ENCODE measurements around the gene OVAAL. TPM values are rescaled to one million over a fixed set of nuclear protein-coding genes. Genes with fewer than 3 reads are reported as not detected.

OVAAL gene
- total and polyA plus RNA-seq, 2 of the 8 experiments (the other 6 are each of a cell fraction or from before 2014, with no cell fraction given): not detected

DNA sequence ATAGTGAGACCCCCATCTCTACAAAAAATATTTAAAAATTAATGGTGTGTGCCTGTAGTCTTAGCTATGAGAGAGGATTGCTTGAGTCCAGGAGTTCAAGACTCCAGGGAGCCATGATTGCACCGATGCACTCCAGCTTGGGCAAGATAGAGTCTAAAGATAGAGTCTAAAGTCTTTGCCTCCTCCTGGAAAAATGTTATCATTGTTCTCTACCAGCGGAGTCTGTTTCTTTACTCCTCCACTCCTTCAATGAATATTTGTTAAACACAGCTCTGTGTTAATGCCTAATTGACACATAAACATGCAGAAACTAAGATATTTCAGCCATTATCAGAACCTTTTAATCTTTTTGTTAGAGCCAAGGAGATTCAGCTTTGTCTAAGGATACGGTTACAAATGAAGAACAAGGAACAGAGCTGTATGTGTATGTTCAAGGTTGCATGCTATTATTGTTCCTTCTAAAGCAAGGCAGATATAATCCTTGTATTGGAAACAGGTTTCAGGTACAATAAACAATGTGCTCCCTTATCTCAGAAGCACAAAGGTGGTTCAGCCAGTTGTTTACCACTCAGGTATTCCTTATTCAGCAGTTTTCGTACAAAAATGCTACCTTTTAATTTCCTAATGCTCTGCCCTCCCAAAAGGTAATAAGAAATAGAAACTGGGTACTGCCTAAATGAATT, 15.4 kb downstream of the OVAAL start:
- Histone ChIP-seq H4K20me1 (replicated peaks in 1 of 2; ENCODE audit: control insufficient read depth in 1 of 2, insufficient read depth in 2 of 2, low read length in 2 of 2) (no peaks in the 10 kb centered on the region), H2BK15ac (ENCODE audit: low read length) (no peak overlapping the region), H3K27me3 (replicated peaks in 1 of 4; ENCODE audit: control insufficient read depth in 3 of 4, extremely low read depth in 1 of 4, insufficient read depth in 3 of 4, low read length in 3 of 4) (no peaks in the 10 kb centered on the region), H3K18ac (ENCODE audit: extremely low read depth, low read length) (no peak overlapping the region), H2AFZ (ENCODE audit: low read length) (0 out of 2 replicates have a peak overlapping the region, but pooled peaks have one; percentile 35), H3K4me3 (ENCODE audit: extremely low read depth in 1 of 4, insufficient read depth in 2 of 4, low read depth in 3 of 4, low read length in 4 of 4) (no peak overlapping the region), H3K79me2 (ENCODE audit: control insufficient read depth in 1 of 2, insufficient read depth in 2 of 2, low read length in 2 of 2) (no peaks in the 10 kb centered on the region), H3K4me1 (replicated peaks in 1 of 4; ENCODE audit: control insufficient read depth in 3 of 4, insufficient read depth in 4 of 4, low read length in 3 of 4) (no peaks in the 10 kb centered on the region), H2BK120ac (replicated peaks; ENCODE audit: low read depth, low read length) (no peak overlapping the region), H4K5ac (ENCODE audit: insufficient read length, low read depth, low read length) (no peak overlapping the region), H3K14ac (ENCODE audit: insufficient read length) (no peak overlapping the region), H3K36me3 (ENCODE audit: control insufficient read depth in 2 of 4, insufficient read depth in 4 of 4, low read length in 3 of 4) (no peaks in the 10 kb centered on the region), H2BK12ac (ENCODE audit: low read depth, low read length) (no peak overlapping the region), H3K4me2 (ENCODE audit: insufficient read depth in 1 of 2, low read depth in 2 of 2, low read length in 2 of 2) (no peak overlapping the region), H3K23me2 (ENCODE audit: low read depth, low read length) (no peaks in the 10 kb centered on the region), H3K4ac (replicated peaks; ENCODE audit: insufficient read length, low read depth, low read length) (no peak overlapping the region), H3K27ac (ENCODE audit: low read depth, low read length) (no peak overlapping the region), H2BK20ac (ENCODE audit: low read length) (no peak overlapping the region), H2BK5ac (ENCODE audit: low read depth, low read length) (no peak overlapping the region), H3K79me1 (ENCODE audit: low read depth, low read length) (no peaks in the 10 kb centered on the region), H3K9me3 (ENCODE audit: insufficient read depth in 2 of 2, low read depth in 1 of 2, low read length in 1 of 2) (no peaks in the 10 kb centered on the region), H3K9ac (replicated peaks in 1 of 4; ENCODE audit: extremely low read depth in 1 of 4, low read depth in 3 of 4, low read length in 3 of 4) (no peak overlapping the region), H3K56ac (replicated peaks; ENCODE audit: insufficient read length, low read depth, low read length) (no peak overlapping the region), H2AK5ac (ENCODE audit: low read depth, low read length) (no peak overlapping the region), H4K91ac (replicated peaks; ENCODE audit: insufficient read length, low read length) (no peak overlapping the region), H3K23ac (ENCODE audit: insufficient read length) (no peak overlapping the region), H4K8ac (ENCODE audit: extremely low read depth, insufficient read depth, low read length) (no peak overlapping the region)
- FAIRE-seq: no peak
- no peak for DNase-seq (ENCODE audit: low read depth in 1 of 2, low spot score in 2 of 2)
- WGBS, 2 experiments (ENCODE audit: extremely low coverage in 1 of 2, insufficient coverage in 1 of 2, insufficient read length in 1 of 2, insufficient replicate concordance in 2 of 2, low coverage in 1 of 2, low lambda C conversion rate in 2 of 2, missing lambda C conversion rate in 1 of 2): 89% methylated on average over 4 of the region's 4 CpGs; no CpG with 5 or more reads in 1 of the 2 experiments
- ChIA-PET POLR2A (ENCODE audit: partially characterized antibody) (no interaction called here), CTCF (ENCODE audit: partially characterized antibody) (no interaction called here)
- no peak for TF ChIP-seq EGR1 (IDR thresholded peaks at IDR 0.05; ENCODE audit: borderline replicate concordance, low read depth, low read length)
- no peak for TF ChIP-seq SIRT6 (IDR thresholded peaks at IDR 0.05; ENCODE audit: low read length)
- no peak for TF ChIP-seq HDAC6 (IDR thresholded peaks at IDR 0.05; ENCODE audit: low read depth, low read length)
- no peak for TF ChIP-seq RFX5 (IDR thresholded peaks at IDR 0.05; ENCODE audit: borderline replicate concordance, low read depth, low read length)
- TF ChIP-seq BCL11A (IDR thresholded peaks at IDR 0.05; ENCODE audit: low read depth in 2 of 2, low read length in 2 of 2): no peak
- no peak for TF ChIP-seq TAF7 (optimal IDR thresholded peaks at IDR 0.05; ENCODE audit: borderline replicate concordance, low read depth, low read length)
- no peak for TF ChIP-seq BACH1 (IDR thresholded peaks at IDR 0.05; ENCODE audit: low read length)
- no peak for TF ChIP-seq CBX8 (IDR thresholded peaks at IDR 0.05; ENCODE audit: borderline replicate concordance, low read depth, low read length)
- TF ChIP-seq TBP (IDR thresholded peaks at IDR 0.05; ENCODE audit: low read depth, low read length): no peak
- TF ChIP-seq SAP30 (IDR thresholded peaks at IDR 0.05; ENCODE audit: insufficient read depth, insufficient replicate concordance, low read length): no peak
- TF ChIP-seq KDM4A (IDR thresholded peaks at IDR 0.05; ENCODE audit: low read depth, low read length, severe bottlenecking): no peak
- no peak for TF ChIP-seq FOSL1 (IDR thresholded peaks at IDR 0.05; ENCODE audit: insufficient read depth, low read depth, low read length)
